Breast epithelium (tissue), 3 donors: Measurements from ENCODE around the gene RPS19.

ENCODE experiments used
- CTCF ChIP-seq, 3 donors: fragments of 450-650 bp; IDR thresholded peaks; one replicate each; pipeline ENCODE4 v1.5.1; 2016 to 2017; ENCODE audit warnings: antibody characterized with exemption in 3 of 3, mild to moderate bottlenecking in 3 of 3, moderate library complexity in 3 of 3
- POLR2A ChIP-seq: fragments of 450-650 bp; IDR thresholded peaks from one replicate; pipeline ENCODE4 v1.6.1; 2016; ENCODE audit warnings: antibody characterized with exemption, mild to moderate bottlenecking, moderate library complexity
- POLR2AphosphoS5 ChIP-seq, 3 donors: sonication (generic); formaldehyde crosslinking; IDR thresholded peaks; one replicate each; pipeline ENCODE4 v1.6.1; 2017; ENCODE audit warnings: antibody characterized with exemption in 3 of 3

DNA sequence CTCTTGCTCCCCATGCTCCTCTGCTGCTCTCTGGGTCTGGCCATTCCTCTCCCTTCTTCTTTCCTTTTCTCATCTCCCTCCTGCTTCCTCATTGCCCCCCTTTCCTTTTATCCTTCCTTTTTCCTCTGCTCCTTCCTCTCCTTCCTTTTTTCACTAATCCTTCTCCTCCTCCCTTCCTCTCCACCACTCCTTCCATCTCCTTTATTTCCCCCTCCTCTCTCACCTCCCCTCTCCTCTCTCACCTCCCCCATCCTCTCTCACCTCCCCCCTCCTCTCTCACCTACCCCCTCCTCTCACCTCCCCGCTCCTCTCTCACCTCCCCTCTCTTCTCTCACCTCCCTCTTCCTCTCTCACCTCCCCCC lies 36.5 kb downstream of the RPS19 start:
- TF ChIP-seq CTCF (IDR thresholded peaks at IDR 0.05) = no peak
- TF ChIP-seq POLR2A = no peak
- TF ChIP-seq POLR2AphosphoS5 (IDR thresholded peaks at IDR 0.05) = no peak
